Jurkat, Clone E6-1 (cell line): ENCODE results near the gene GPR176.
A peak's percentile ranks its signal among the peaks of the same experiment; 100 is the strongest.

Source experiments
- DNase-seq: peaks from one replicate; pipeline ENCODE4 v3.0.0-alpha.2; 2011; ENCODE audit warnings: low read depth, low spot score
- H3K4me3 ChIP-seq: 2 replicates; pipeline ENCODE4 v1.5.1; 2011; ENCODE audit warnings: mild to moderate bottlenecking, low read length, control low read depth, moderate library complexity

The GPR176 gene

DNA sequence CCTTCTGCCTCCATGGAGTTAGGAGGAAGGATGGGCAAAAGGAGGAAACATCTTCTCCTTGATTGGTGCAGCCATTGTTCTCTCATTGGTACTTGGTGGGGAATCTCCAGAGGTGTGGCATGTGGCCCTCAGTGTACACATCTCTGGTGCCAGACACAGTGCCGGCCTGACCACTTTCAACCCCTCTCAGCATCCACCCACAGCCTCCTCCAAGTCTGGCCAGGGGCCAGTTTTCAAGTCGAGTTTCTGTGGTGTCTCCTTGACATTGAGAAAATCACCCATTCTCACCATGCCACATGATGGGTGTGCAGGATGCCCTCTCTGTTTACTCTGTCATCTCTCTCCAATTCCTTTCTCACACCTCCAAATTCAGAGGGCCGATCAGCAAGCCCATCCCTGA is 124.6 kb downstream of the GPR176 start:
- H3K4me3 ChIP-seq, result no peak overlapping the region
- no peak for DNase-seq

DNA sequence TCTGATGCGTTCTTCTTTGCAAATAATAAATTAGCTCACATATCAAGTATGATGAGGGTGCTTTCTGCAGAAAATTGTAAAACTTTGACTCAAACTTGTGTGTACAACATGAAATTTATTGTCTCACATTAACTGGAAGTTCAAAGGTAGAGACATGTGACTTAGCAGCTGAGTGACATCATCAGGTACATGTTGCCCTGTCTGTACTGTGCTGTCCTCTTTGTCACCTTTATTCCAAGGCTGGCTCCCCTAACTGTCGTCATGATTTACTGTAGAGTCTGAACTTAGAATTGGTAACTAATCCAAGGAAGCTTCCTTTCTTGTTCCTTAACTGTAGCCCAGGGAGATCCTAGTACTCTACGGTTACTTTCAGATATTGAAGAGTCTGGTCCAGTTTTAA is 125.1 kb downstream of the GPR176 start:
- H3K4me3 ChIP-seq, result no peak overlapping the region
- DNase-seq, result no peak

DNA sequence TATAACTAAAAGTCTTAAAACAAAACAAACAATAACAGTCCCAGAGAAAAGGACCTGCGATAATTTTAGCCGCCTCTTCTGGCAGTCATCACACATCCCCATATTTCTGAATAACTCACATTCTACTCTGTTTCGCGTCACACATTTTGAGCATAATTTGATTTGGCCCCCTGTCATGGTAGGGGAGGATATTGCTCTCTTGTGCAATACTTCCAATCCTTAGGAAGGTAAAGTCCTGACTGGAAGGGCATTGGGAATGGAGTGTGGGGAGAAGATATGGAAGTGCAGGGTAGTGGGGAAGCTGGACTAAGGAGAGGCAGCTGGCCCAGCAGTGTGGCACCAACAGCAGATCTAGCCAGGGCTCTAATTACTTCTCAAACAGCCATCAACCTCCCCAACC is 126.1 kb downstream of the GPR176 start:
- H3K4me3 ChIP-seq, result no peak overlapping the region
- DNase-seq, result no peak

DNA sequence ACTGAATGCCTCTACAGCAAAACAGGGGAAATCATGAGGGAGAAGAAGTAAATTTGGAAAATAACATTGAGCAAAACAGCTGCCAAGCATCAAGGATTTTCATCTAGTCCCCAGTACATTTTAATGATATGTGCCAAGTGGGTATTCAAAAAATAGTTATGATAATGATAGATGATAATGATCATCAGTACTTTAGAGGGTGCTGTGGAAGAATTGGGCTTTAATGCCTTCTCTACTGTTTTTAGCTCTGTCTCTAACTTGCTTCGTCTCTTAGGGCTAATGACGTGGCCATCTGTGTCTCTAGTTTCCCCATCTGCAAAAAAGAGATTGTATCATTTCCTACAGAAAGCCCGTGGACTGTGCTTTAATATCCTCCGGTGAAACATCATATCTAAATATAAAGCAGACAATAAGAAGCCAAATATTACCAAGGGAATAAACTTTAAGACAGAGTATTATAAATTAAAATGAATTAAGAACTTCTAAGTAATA is 127.2 kb downstream of the GPR176 start:
- DNase-seq, result no peak
- H3K4me3 ChIP-seq, result no peak overlapping the region

DNA sequence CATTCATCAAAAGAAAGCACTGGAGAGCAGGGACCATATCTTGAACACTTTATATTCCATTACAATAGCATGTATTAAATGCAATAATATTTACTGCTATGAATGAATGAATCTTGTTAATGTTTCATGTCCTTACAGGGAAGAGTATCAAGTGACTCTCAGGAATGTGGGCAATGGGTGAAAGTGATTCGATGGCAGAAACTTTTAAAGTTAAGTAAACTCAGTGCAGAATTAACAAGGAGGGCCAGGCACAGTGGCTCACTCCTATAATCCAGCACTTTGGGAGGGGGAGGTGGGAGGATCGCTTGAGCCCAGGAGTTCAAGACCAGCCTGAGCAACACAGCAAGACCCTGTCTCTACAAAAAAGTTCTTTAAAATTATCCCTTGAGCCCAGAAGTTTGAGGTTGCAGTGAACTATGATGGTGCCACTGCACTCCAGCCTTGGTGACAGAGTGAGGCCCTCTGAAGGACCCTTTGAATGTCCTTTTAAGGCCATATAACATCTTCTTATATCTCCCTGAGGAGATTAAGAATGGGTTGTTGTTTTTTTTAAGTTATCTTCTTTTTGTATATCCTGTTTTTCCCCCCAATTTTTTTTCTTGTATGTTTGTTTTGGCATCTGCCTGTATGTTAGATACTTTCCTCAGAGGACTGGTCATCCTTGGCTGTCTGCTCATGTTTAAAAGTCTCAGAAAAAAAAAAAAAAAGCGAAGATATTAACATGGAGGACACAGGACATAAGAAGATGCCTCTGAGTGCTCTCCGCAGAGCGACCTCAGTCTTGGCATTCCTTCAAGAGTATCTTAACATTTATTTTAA is 127.8 kb downstream of the GPR176 start:
- DNase-seq, result no peak
- no peak overlapping the region for H3K4me3 ChIP-seq

DNA sequence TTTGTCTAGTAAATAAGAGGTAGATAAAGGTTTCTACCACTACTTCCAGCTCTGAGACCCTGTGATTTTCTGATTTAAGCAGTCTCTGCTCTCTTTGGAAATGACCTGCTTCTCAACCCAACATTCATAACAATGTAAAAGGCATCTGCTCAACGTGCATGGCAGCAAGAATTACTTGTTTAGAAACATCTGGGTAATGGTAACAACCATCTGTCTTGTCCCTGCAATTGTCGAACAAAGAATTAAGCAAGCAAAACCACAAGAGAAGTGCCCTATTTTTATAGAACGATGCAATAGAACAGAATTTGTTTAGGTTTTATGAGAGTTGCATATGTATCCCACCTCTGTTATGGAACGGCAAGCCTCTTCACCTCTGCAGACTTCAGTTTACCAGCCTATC is 130.3 kb downstream of the GPR176 start:
- no peak overlapping the region for H3K4me3 ChIP-seq
- no peak for DNase-seq

DNA sequence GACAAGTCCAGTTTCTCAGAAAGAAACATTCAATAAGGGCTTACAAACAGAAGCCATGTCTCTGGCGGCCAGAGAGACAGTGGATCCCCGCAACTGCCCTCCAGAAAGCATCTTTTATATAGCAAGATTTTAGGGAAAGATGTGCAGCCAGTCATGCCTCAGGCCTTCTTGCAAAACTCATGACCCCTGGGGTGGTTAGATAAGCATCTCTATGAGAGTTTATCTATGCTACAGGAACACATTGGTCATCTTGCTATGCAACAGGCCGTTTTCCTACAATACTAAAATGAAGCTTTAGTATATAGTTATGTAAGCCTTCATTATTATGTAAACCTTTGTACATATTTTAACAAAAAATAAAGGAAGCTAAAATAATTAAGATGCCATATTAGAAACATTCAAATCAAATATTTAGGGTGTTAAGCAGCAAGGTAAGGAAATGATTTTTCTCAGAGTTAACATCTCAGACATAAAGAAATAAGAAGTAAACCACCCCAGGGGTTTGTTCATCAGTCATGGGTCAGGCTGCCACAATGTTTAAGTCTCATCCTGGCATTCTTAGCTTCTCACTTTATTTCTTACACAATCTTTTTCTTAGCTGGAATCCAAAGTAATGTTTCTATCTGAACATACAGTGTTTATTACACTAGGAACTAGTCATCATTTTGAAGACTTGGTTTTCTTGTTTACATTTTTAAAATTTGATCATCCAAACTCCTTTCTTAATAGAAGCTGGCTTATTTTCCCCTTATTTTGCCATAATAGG is 131.1 kb downstream of the GPR176 start:
- H3K4me3 ChIP-seq, result no peak overlapping the region
- DNase-seq, result no peak

DNA sequence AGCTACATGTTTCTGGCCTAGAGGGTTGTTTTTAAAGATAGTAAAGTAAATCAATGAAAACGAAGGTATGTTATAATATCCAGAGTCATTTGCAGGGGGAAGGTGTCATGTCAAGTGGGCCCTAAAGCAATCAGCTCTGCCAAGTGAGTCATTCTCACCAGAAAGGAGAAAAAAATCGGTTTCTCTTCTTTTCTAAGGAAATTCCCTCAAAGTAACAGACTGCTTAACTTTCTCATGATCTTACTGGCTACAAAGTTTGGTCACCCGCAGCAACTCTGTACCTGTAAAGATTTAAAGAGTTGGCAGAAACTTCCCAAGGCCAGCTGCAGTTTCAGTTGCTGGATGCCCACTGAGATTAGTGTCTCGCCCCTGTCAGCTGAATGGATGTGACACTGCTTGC is 132.0 kb downstream of the GPR176 start:
- no peak for DNase-seq
- H3K4me3 ChIP-seq, result no peak overlapping the region

DNA sequence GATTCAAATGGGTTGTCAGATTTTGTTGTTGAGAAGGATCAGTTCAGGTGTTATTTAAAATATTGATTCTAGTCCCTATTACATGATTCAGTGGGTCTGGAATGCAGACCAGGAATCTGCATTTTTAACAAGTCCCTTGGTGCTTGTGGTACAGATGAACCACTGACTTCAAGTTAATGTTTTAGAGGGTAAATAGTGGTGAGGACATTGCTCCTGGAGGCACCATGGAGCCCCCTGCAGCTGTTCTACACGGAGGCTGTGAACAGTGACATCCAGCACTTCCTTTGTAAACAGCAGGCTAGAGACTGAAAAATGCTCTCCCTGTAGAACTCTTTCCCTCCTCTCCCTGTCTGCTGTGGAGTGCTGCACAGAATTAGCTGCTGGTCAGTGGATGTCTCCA is 132.6 kb downstream of the GPR176 start:
- H3K4me3 ChIP-seq, result no peak overlapping the region
- DNase-seq, result no peak

DNA sequence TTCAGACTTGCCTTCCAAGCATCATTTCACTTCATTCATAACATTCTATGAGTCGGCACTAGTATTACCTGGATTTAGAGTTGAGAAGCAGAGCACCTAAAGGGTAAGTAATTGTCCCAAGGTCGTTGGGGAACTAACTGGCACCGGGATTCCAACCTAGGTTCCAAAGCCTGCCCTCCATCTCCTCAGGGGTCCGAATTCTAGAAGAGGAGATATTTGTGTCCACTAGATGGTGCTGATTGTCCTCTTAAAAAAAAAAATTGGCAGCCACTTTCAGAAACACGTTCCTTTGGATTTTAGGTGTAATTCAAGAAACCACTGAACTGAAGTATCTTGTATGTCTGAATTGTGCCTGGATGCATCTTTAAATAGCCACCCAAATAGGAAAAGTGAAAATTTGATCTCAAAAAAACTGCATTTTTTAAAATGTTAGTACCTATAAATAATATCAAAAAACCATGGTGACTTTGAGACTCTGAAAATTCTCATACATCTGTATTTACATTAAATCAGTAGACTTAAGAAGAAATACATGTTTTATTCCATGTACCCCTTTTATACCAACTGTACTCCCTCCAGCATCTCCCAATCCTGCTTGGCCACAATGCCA is 133.5 kb downstream of the GPR176 start:
- peak; percentile 32 for DNase-seq
- no peak overlapping the region for H3K4me3 ChIP-seq

DNA sequence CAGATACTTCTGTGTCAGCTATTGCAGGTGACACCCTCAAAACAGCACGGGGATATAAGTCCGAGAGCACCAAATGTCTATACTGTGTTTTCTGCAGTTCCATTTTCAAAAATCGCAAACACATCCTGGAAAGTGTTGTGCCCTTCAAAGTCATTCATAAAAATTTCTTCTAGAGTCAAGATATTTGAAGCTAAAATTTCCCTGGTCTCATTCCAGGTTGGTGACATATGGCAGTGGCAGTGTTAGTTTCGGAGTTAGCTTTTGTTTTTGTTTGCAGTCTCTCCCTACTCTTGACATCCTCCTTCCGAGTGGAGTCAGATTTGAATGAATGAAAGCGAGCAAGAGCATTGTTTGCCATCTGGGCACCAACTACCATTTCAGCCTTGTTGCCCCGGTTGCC is 134.2 kb downstream of the GPR176 start:
- DNase-seq, result no peak
- H3K4me3 ChIP-seq, result no peak overlapping the region

DNA sequence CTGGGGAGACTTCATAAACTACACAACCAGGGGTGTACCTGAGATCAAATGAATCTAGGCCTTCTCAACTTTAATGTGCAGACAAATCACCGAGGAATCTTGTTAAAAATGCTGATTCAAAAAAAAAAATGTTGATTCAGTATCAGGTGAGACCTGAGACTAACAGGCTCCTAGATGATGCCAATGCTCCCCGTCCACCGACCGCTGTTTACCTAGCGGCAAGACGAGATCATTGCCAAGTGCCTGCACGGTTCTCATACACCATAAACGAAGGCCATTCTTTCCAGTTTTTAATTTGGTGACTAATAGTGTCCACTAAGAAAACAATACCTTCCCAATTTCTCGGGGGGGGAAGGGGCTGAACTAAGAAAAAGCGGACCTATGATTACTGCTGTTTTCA is 134.9 kb downstream of the GPR176 start:
- no peak for DNase-seq
- no peak overlapping the region for H3K4me3 ChIP-seq

DNA sequence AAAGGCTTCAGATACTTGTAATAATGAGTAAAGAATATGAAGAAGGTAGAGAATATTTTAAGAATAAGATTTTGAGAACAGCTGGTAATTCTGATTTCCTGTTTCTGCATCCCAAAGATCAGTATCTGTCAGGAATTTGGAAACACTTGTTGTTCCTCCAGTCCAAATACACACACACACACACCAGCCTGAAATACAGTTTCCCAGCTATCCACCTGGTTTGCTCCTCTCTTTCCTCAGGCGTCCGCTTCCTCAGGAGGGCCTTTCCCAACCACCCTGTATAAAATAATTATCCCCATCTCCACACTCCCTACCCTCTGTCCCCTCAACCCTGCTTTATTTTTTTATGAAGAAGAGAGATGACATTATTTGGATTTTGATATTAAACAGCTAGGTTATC is 135.4 kb downstream of the GPR176 start:
- no peak for DNase-seq
- no peak overlapping the region for H3K4me3 ChIP-seq

DNA sequence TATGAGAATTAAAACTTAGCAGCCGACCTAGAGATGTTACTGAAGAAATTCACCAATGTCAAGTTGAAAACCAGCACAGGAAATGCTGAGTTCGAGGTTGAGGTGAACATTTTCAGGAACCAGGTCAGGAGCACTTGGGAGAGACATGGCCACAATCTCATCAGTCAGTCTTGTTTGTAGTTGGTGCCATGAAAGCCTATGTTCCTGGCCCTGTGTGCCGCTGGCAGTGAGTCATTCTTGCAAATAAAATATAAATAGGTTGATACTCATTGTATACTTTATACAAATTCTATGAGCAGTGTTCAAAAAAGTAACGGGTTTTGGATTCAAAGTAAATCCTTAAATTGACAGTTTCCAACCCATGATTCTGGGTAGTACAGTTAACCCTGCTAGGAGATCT is 135.9 kb downstream of the GPR176 start:
- no peak for DNase-seq
- no peak overlapping the region for H3K4me3 ChIP-seq

DNA sequence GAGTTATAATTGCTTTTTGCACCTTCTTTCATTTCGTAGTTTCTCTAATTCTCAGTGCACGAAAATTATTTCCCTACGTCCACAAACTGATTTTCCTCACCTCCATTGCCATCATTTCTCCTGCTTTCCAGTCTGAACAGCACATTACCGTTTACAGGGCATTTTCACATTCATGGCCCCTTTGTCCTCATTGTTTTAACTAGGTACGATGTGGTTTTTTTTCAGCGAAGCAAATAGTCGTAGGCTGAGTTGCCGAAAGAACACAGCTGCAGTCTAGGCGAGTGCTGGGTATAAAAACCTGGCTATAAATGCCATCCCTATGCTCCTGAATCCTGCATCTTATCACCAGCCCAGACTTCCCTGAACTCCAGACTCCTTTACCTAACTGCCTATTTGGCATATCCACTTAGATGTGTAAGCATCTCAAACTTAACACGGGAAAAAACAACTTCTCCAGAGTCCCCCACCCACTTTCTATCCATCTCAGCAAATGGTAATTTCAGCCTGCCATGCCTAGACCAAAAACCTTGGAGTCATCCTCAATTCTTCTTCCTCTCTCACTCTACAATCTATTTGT is 136.7 kb downstream of the GPR176 start:
- peak overlapping the region; percentile 79 for H3K4me3 ChIP-seq
- DNase-seq, result no peak

DNA sequence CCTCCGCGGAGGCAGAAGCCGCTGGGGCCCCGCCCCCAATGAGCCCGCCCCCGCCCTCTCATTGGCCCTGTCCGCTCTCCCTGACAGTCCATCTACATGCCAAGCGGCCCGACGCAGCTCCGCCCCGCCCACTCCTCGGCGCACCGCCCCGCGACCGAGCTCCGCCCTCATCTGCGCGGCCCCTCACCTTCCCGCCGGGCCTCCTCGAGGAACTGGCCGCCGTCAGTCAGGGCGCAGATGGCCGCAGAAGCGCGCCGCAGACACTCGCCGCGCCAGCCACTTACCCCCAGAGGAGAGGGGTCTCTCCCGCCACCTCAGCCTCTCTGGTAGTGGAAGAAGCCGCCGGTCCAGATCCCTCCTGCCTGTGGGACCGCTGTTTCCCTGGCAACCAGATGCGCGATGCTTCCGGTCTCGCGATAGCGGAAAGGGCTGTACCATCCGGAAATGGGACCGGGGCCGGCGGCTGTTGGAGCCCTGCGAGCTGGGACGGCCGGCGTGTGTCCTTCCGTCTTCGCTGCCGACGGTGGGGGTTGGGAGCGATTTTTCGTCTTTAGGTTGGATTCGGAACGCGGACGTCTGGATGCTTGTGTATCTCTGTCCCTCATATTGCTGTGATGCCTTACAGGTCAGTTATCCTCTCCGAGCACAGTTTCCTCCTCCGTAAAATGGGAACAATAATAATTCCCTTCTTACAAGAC is 137.5 kb downstream of the GPR176 start, which contains the start of gene FSIP1:
TSS of gene FSIP1 (minus strand) at position 401 of the 698 bp plus-strand sequence. CDS start 6,317 bp downstream, outside the sequence.
- peak; percentile 91 for DNase-seq
- H3K4me3 ChIP-seq, result peak within 1 kb of the TSS; percentile 79

DNA sequence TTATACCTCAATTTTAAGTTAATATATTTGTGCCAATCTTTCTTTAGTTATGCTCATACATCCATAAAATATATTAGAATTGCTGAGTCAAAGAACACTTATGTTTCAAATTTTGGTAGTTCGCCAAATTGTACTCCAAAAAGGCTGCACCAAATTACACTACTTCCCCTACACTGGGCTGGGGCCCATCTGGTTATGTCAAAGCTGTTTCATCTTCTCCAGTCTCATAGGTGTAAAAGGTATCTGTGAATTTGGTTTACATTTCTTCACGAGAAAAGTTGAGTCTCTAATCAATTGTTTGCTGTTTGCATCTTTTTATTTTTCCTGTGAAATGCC is 138.1 kb downstream of the GPR176 start:
- no peak for DNase-seq
- peak overlapping the region; percentile 79 for H3K4me3 ChIP-seq

DNA sequence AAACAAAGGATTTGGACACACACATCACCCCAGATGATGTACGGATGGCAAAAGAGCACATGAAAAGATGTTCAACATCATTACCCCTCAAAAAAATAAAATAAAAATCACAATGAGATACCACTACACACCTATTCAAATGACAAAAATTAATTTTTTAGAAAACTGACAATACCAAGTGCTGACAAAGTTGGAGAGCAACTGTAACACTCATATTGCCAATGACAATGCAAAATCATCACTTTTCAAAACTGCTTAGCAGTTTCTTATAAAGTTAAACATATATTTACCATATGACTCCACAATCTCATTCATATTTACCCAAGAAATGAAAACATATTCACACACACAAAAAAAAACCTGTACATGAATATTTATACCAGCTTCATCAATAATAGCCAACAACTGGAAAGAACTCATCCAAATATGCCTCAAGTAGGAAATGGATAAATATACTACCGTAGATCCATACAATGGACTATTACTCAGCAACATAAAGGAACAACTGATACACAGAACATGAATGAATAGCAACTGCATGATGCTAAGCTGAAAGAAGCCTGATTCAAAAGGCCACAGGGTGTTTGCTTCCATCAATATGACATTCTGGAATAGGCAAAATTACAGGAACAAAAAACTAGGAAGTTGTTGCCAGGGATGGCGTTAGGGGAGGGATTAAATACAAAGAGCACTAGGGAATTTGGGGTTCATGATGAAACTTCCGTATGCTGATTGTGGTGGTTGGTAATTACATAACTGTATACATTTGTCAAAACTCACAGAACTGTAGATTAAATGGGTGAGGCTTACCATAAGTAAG is 138.7 kb downstream of the GPR176 start:
- H3K4me3 ChIP-seq, result peak overlapping the region; percentile 79; the same call in 1 of the 2 replicates
- no peak for DNase-seq
